GM20431 (cell line): Measurements from ENCODE around the gene RECK.
"Not testable (repeated sequence)": the region's sequence is repeated elsewhere in the genome, so short reads cannot be mapped to it uniquely, and the experiment has no call there.

Experiments
- in situ Hi-C: fragments of 300-500 bp; cut with MseI, MboI; formaldehyde crosslinking; loops from one replicate; pipeline ENCODE4 v1.15.0; 2020; ENCODE audit warnings: low sequenced_read_pairs; ENCODE audit not compliant: unreplicated experiment

RECK gene

GRCh38 chr9:36149197-36149596 is 112.5 kb downstream of the RECK start:
- in situ Hi-C loops = no loop called here

- in situ Hi-C loops = no loop called here
Observed at GRCh38 chr9:36150574-36151315, 114.0 kb downstream of the RECK start.

- in situ Hi-C loops = no loop called here
Observed at GRCh38 chr9:36151316-36152210, 114.8 kb downstream of the RECK start.

DNA sequence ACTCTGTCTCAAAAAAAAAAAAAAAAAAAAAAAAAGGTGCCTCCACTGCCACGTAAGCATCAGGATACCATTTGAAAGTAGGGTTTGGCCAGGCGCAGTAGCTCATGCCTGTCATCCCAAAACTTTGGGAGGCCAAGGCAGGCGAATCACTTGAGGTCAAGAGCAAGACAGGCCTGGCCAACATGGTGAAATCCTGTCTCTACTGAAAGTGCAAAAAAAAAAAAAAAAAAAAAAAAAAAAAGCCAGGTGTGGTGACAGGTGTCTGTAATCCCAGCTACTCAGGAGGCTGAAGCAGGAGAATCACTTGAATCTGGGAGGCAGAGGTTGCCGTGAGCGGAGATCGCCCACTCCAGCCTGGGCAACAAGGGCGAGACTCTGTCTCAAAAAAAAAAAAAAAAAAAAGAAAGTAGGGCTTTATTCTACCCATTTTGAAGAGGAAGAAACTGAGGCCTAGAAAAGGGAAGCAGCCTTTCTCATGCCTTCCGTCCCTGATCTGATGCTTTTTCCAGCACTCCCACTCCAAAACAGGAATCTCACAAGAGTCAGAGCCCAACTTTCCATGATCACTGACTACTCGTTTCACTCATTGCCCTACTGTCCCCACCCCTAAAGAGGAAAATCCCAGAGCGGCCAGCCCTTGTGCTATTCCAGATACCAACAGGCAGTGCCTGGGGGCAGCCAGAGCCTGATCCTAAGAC is 116.2 kb downstream of the RECK start:
- in situ Hi-C loops = no loop called here

DNA sequence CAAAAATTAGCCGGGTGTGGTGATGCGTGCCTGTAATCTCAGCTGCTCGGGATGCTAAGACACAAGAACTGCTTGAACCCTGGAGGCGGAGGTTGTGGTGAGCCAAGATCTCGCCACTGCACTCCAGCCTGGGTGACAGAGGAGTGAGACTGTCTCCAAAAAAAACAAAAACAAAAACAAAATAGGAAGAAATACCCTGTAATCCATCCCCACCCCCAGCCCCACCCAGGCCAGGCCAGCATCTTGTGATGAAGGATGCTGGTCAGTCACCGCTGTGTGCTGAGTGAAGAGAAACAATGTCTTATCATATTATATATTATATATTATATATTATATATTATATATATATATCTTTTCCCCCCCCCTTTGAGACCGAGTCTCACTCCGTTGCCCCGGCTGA is 117.0 kb downstream of the RECK start:
- in situ Hi-C loops = no loop called here

DNA sequence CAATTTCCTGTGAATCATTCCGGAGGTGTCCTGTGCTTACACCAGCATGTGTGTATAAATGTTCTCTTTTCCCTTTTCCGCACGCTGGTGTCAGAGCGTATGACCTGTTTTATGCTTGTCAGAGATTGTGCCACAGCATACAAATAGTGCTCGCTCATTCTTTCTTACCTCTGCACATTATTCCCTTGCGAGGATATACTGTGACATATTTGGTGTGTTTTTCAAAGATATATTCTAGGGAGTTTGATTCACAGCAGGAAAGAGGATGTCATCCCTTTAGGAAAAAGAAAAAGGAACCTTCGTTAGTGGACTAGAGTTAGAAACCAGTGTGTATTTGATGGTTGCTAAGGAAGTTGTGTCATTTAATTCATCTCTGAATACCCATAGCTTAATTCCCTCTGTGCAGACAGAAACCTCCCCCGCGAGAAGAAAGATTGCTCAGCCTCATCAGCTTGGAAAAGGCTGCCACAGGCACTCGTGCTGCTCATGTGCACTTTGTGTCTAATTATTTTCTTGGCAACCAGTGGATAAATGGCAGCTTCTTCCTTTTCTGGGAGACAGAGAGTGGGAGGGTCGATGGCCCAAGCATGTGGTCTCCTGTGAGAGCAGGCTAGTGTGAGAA is 117.7 kb downstream of the RECK start:
- in situ Hi-C loops = no loop called here

GRCh38 chr9:36156116-36156515 is 119.4 kb downstream of the RECK start:
- in situ Hi-C loops = no loop called here

DNA sequence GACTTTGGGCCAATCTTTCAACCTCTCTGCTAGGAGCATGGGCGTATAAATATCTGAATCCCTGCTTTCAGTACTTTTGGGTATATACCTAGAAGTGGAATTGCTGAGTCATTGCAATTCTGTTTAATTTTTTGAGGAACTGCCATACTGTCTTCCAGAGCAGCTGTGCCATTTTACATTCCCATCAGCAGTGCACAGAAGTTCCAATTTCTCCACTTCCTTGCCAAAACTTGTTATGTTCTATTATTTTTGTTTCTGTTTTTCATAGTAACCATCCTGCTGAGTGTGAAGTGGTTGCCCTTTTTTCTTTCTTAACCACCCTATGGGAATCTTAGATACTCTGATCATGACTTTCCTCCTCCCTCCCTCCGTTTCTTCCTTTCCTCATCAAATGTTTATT is 121.4 kb downstream of the RECK start:
- in situ Hi-C loops = no loop called here

- in situ Hi-C loops = no loop called here
Observed at GRCh38 chr9:36158917-36159316, 122.2 kb downstream of the RECK start.

GRCh38 chr9:36159509-36159908 is 122.8 kb downstream of the RECK start:
- in situ Hi-C loops = not testable (repeated sequence)

DNA sequence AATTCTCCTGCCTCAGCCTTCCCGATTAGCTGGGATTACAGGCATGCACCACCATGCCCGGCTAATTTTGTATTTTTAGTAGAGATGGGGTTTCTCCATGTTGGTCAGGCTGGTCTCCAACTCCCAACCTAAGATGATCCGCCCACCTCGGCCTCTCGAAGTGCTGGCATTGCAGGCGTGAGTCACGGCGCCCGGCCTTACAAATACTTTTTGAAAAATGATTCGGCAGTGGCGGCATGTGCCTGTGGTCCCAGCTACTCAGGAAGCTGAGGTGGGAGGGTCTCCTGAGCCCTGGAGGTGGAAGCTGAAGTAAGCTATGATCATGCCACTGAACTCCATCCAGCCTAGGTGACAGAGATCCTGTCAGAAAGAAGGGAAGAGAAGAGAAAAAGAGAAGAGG is 123.4 kb downstream of the RECK start:
- in situ Hi-C loops = not testable (repeated sequence)

DNA sequence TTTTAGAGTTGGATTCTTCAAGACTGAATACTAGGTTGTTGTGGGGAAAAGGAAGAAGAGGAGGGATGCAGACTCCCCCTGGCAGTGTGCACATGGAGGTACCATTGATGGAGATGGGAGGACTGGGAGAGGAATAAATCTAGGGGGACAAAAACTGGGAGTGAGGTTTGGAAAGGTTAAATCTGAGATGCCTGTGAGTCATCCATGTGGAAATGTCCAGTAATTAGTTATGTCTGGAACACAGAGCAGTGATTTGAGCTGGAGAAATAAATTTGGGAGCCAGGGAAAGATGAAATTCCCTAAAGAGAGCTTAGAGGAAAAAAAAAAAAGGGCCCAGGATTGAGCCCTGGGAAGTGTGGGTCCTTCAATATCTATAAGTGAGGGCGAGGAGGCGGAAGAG is 124.5 kb downstream of the RECK start:
- in situ Hi-C loops = no loop called here

GRCh38 chr9:36162211-36162738 is 125.6 kb downstream of the RECK start:
- in situ Hi-C loops = no loop called here

GRCh38 chr9:36163049-36163785 is 126.5 kb downstream of the RECK start:
- in situ Hi-C loops = no loop called here

DNA sequence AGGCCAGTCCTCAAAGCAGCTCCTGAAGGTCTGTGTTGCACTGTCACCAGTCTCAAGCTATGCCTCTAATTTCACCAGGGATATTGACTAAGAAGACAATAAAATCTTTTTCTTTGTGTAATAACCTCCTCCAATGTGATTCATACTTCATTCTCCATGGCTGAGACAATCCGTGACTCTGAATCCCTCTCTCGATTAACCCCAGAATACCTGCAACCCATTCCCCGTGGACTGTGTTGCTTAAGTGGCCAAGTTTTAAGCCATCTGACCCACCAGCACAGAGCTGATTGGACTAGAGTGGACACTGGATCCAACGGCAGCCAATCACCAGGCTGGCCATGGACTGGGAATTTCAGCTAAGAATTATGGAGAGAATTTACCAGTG is 127.1 kb downstream of the RECK start:
- in situ Hi-C loops = no loop called here

- in situ Hi-C loops = no loop called here
Observed at GRCh38 chr9:36164372-36164771, 127.7 kb downstream of the RECK start.

- in situ Hi-C loops = loop anchor here (5.0 kb wide), 1 partner anchor 58 kb away; no protein-coding TSS in a partner anchor
Observed at GRCh38 chr9:36164989-36165388, 128.3 kb downstream of the RECK start.

- in situ Hi-C loops = loop anchor here (5.0 kb wide), 1 partner anchor 58 kb away; no protein-coding TSS in a partner anchor
Observed at GRCh38 chr9:36165826-36166167, 129.1 kb downstream of the RECK start.

- in situ Hi-C loops = loop anchor here (5.0 kb wide), 1 partner anchor 59 kb away; no protein-coding TSS in a partner anchor
Observed at GRCh38 chr9:36166168-36166927, 129.6 kb downstream of the RECK start.
